ENCODE measurements around the gene RNLS. TPM values are rescaled to one million over a fixed set of nuclear protein-coding genes. Genes with fewer than 3 reads are reported as not detected.

Gene RNLS
- total and polyA plus RNA-seq, 2 of the 8 experiments (the other 6 are each of a cell fraction or from before 2014, with no cell fraction given): 7.5 to 12.7 TPM

GRCh38 chr10:88416801-88417200 lies 166.3 kb downstream of the RNLS start:
- 94% methylated on average over 1 of the region's 1 CpG; no CpG with 5 or more reads in 1 of the 2 experiments for WGBS, 2 experiments (ENCODE audit: extremely low coverage in 1 of 2, insufficient coverage in 1 of 2, insufficient read length in 1 of 2, insufficient replicate concordance in 2 of 2, low coverage in 1 of 2, low lambda C conversion rate in 2 of 2, missing lambda C conversion rate in 1 of 2)
- H3K27me3 ChIP-seq (replicated peaks in 1 of 4; ENCODE audit: control insufficient read depth in 3 of 4, extremely low read depth in 1 of 4, insufficient read depth in 3 of 4, low read length in 3 of 4): no peaks in the 10 kb centered on the region
- no peaks in the 10 kb centered on the region for H3K9me3 ChIP-seq (ENCODE audit: insufficient read depth in 2 of 2, low read depth in 1 of 2, low read length in 1 of 2)
- H2BK15ac ChIP-seq (ENCODE audit: low read length): no peak overlapping the region
- H3K4me3 ChIP-seq (ENCODE audit: extremely low read depth in 1 of 4, insufficient read depth in 2 of 4, low read depth in 3 of 4, low read length in 4 of 4): no peak overlapping the region
- ChIA-PET POLR2A (ENCODE audit: partially characterized antibody) (no interaction called here), CTCF (ENCODE audit: partially characterized antibody) (no interaction called here)
- H2BK5ac ChIP-seq (ENCODE audit: low read depth, low read length): no peak overlapping the region
- H3K14ac ChIP-seq (ENCODE audit: insufficient read length): no peak overlapping the region
- peaks cover 0 to 7% (median 4%) of the 10 kb centered on the region in 4 experiments; a peak in 4 of 7 replicates for H3K4me1 ChIP-seq (replicated peaks in 1 of 4; ENCODE audit: control insufficient read depth in 3 of 4, insufficient read depth in 4 of 4, low read length in 3 of 4)
- H3K27ac ChIP-seq (ENCODE audit: low read depth, low read length): no peak overlapping the region
- no peak overlapping the region for H3K18ac ChIP-seq (ENCODE audit: extremely low read depth, low read length)
- DNase-seq (ENCODE audit: low read depth in 1 of 2, low spot score in 2 of 2): no peak
- no peak overlapping the region for H4K91ac ChIP-seq (replicated peaks; ENCODE audit: insufficient read length, low read length)
- no peak for FAIRE-seq
- H3K79me2 ChIP-seq (ENCODE audit: control insufficient read depth in 1 of 2, insufficient read depth in 2 of 2, low read length in 2 of 2): no peaks in the 10 kb centered on the region
- no peaks in the 10 kb centered on the region for H3K79me1 ChIP-seq (ENCODE audit: low read depth, low read length)
- no peak overlapping the region for H3K23ac ChIP-seq (ENCODE audit: insufficient read length)
- no peak overlapping the region for H2AK5ac ChIP-seq (ENCODE audit: low read depth, low read length)
- H3K4me2 ChIP-seq (ENCODE audit: insufficient read depth in 1 of 2, low read depth in 2 of 2, low read length in 2 of 2): no peak overlapping the region
- H4K20me1 ChIP-seq (replicated peaks in 1 of 2; ENCODE audit: control insufficient read depth in 1 of 2, insufficient read depth in 2 of 2, low read length in 2 of 2): no peaks in the 10 kb centered on the region
- no peaks in the 10 kb centered on the region for H3K36me3 ChIP-seq (ENCODE audit: control insufficient read depth in 2 of 4, insufficient read depth in 4 of 4, low read length in 3 of 4)
- no peak overlapping the region for H2AFZ ChIP-seq (ENCODE audit: low read length)
- no peak overlapping the region for H3K56ac ChIP-seq (replicated peaks; ENCODE audit: insufficient read length, low read depth, low read length)
- no peak overlapping the region for H2BK120ac ChIP-seq (replicated peaks; ENCODE audit: low read depth, low read length)
- H4K5ac ChIP-seq (ENCODE audit: insufficient read length, low read depth, low read length): no peak overlapping the region
- H3K4ac ChIP-seq (replicated peaks; ENCODE audit: insufficient read length, low read depth, low read length): no peak overlapping the region
- no peaks in the 10 kb centered on the region for H3K23me2 ChIP-seq (ENCODE audit: low read depth, low read length)
- no peak overlapping the region for H3K9ac ChIP-seq (replicated peaks in 1 of 4; ENCODE audit: extremely low read depth in 1 of 4, low read depth in 3 of 4, low read length in 3 of 4)
- no peak overlapping the region for H2BK12ac ChIP-seq (ENCODE audit: low read depth, low read length)
- H2BK20ac ChIP-seq (ENCODE audit: low read length): no peak overlapping the region
- H4K8ac ChIP-seq (ENCODE audit: extremely low read depth, insufficient read depth, low read length): no peak overlapping the region
- TF ChIP-seq CTCF (IDR thresholded peaks at IDR 0.05; ENCODE audit: control extremely low read depth in 1 of 3, insufficient read depth in 1 of 3, low read depth in 1 of 3, low read length in 3 of 3) (no peak), CBX8 (IDR thresholded peaks at IDR 0.05; ENCODE audit: borderline replicate concordance, low read depth, low read length) (no peak), PHF8 (conservative IDR thresholded peaks at IDR 0.05; ENCODE audit: low read depth, low read length) (no peak), RXRA (IDR thresholded peaks at IDR 0.05; ENCODE audit: insufficient read depth, low read depth, low read length) (no peak), SP4 (IDR thresholded peaks at IDR 0.05; ENCODE audit: low read length) (no peak), JUND (IDR thresholded peaks at IDR 0.05; ENCODE audit: low read length) (no peak), USF2 (IDR thresholded peaks at IDR 0.05; ENCODE audit: low read length) (no peak), RFX5 (IDR thresholded peaks at IDR 0.05; ENCODE audit: borderline replicate concordance, low read depth, low read length) (no peak), YY1 (IDR thresholded peaks at IDR 0.05; ENCODE audit: low read depth, low read length) (no peak), SUZ12 (IDR thresholded peaks at IDR 0.05; ENCODE audit: low read length) (no peak), SIX5 (IDR thresholded peaks at IDR 0.05; ENCODE audit: low read depth, low read length) (no peak), KDM5A (IDR thresholded peaks at IDR 0.05; ENCODE audit: low read length) (no peak)
